Measurements from ENCODE around the gene STK16. TPM values are rescaled to one million over a fixed set of nuclear protein-coding genes. Genes with fewer than 3 reads are reported as not detected.

STK16 gene
- total RNA-seq, 1 donor from 2014 or later: 21.4 TPM

GRCh38 chr2:219207884-219208740, 37.2 kb upstream of the STK16 start:
- Histone ChIP-seq H3K4me1 (peaks cover 18% of the 10 kb centered on the region), H3K4me3 (peak overlapping the region; percentile 73), H3K36me3 (peaks cover 34% of the 10 kb centered on the region), H3K27me3 (no peaks in the 10 kb centered on the region), H3K9me3 (no peaks in the 10 kb centered on the region), H3K27ac (peak overlapping the region; percentile 90)
- no peak for DNase-seq
- intact Hi-C loops (cut with DNase I): no loop called here
- TF ChIP-seq CTCF (IDR thresholded peaks at IDR 0.05): no peak
- ATAC-seq: no peak

- DNase-seq: no peak
- no peak for TF ChIP-seq CTCF (IDR thresholded peaks at IDR 0.05)
- H3K4me3 ChIP-seq: no peak overlapping the region
- ATAC-seq: no peak
- no peak overlapping the region for H3K27ac ChIP-seq
- intact Hi-C loops (cut with DNase I): no loop called here
- peaks cover 45% of the 10 kb centered on the region for H3K36me3 ChIP-seq
- H3K27me3 ChIP-seq: no peaks in the 10 kb centered on the region
- no peaks in the 10 kb centered on the region for H3K9me3 ChIP-seq
- H3K4me1 ChIP-seq: peaks cover 18% of the 10 kb centered on the region
Observed at GRCh38 chr2:219209236-219210195, 35.8 kb upstream of the STK16 start.

GRCh38 chr2:219210196-219210885, 34.9 kb upstream of the STK16 start:
- Histone ChIP-seq H3K27ac (no peak overlapping the region), H3K36me3 (peaks cover 50% of the 10 kb centered on the region), H3K9me3 (no peaks in the 10 kb centered on the region), H3K4me3 (no peak overlapping the region), H3K27me3 (no peaks in the 10 kb centered on the region), H3K4me1 (peaks cover 18% of the 10 kb centered on the region)
- no peak for DNase-seq
- TF ChIP-seq CTCF (IDR thresholded peaks at IDR 0.05): no peak
- intact Hi-C loops (cut with DNase I): no loop called here
- ATAC-seq: no peak

GRCh38 chr2:219210886-219211362, 34.4 kb upstream of the STK16 start:
- DNase-seq: no peak
- H3K4me3 ChIP-seq: no peak overlapping the region
- H3K4me1 ChIP-seq: peaks cover 16% of the 10 kb centered on the region
- no peaks in the 10 kb centered on the region for H3K9me3 ChIP-seq
- intact Hi-C loops (cut with DNase I): no loop called here
- H3K36me3 ChIP-seq: peaks cover 55% of the 10 kb centered on the region
- no peak for TF ChIP-seq CTCF (IDR thresholded peaks at IDR 0.05)
- H3K27me3 ChIP-seq: no peaks in the 10 kb centered on the region
- no peak overlapping the region for H3K27ac ChIP-seq
- ATAC-seq: no peak

- ATAC-seq (no peak), DNase-seq (no peak)
- Histone ChIP-seq H3K36me3 (peaks cover 55% of the 10 kb centered on the region), H3K4me3 (no peak overlapping the region), H3K4me1 (peaks cover 12% of the 10 kb centered on the region), H3K9me3 (no peaks in the 10 kb centered on the region), H3K27ac (no peak overlapping the region), H3K27me3 (no peaks in the 10 kb centered on the region)
- intact Hi-C loops (cut with DNase I): no loop called here
- no peak for TF ChIP-seq CTCF (IDR thresholded peaks at IDR 0.05)
Observed at GRCh38 chr2:219213026-219213415, 32.3 kb upstream of the STK16 start.
